NCI-H748 (cell line): Measurements from ENCODE around the gene SPOCK2.
"Not testable (repeated sequence)": the region's sequence is repeated elsewhere in the genome, so short reads cannot be mapped to it uniquely, and the experiment has no call there.

Experiments
- DNase-seq: peaks from one replicate; lab custom pipeline; 2025; ENCODE audit not compliant: unreplicated experiment; lab: John Stamatoyannopoulos, UW

The SPOCK2 gene

GRCh38 chr10:72034040-72034499 lies 54.3 kb downstream of the SPOCK2 start:
- DNase-seq: no peak

- DNase-seq: not testable (repeated sequence)
Observed at GRCh38 chr10:72032409-72033162, 55.8 kb downstream of the SPOCK2 start.

- no peak for DNase-seq
Observed at GRCh38 chr10:72031706-72032105, 56.6 kb downstream of the SPOCK2 start.

GRCh38 chr10:72030762-72031543 lies 57.4 kb downstream of the SPOCK2 start:
- no peak for DNase-seq

GRCh38 chr10:72029414-72029813 lies 58.9 kb downstream of the SPOCK2 start:
- no peak for DNase-seq

GRCh38 chr10:72027498-72027897 lies 60.9 kb downstream of the SPOCK2 start:
- DNase-seq: no peak

- DNase-seq: no peak
Observed at GRCh38 chr10:72026278-72027111, 61.9 kb downstream of the SPOCK2 start.

- DNase-seq: no peak
Observed at GRCh38 chr10:72025832-72026231, 62.5 kb downstream of the SPOCK2 start.

- no peak for DNase-seq
Observed at GRCh38 chr10:72025400-72025799, 63.0 kb downstream of the SPOCK2 start.

- DNase-seq: no peak
Observed at GRCh38 chr10:72024596-72024995, 63.8 kb downstream of the SPOCK2 start.

GRCh38 chr10:72022228-72022627 lies 66.1 kb downstream of the SPOCK2 start:
- no peak for DNase-seq

GRCh38 chr10:72020914-72021809 lies 67.2 kb downstream of the SPOCK2 start:
- DNase-seq: no peak

GRCh38 chr10:72019085-72019876 lies 69.1 kb downstream of the SPOCK2 start:
- no peak for DNase-seq

- DNase-seq: no peak
Observed at GRCh38 chr10:72016608-72017300, 71.6 kb downstream of the SPOCK2 start.

- DNase-seq: no peak
Observed at GRCh38 chr10:72015841-72016240, 72.5 kb downstream of the SPOCK2 start.

GRCh38 chr10:72014785-72015480 lies 73.4 kb downstream of the SPOCK2 start:
- DNase-seq: no peak

GRCh38 chr10:72014197-72014596 lies 74.2 kb downstream of the SPOCK2 start:
- DNase-seq: no peak

GRCh38 chr10:72013202-72013945 lies 75.0 kb downstream of the SPOCK2 start:
- DNase-seq: no peak
